Loucy (cell line): ENCODE data around the gene NAPSA.

Experiments used
- CTCF ChIP-seq: fragments of 200-600 bp; sonication (generic); conservative IDR thresholded peaks from 2 replicates; pipeline ENCODE4 v1.5.1; 2014; ENCODE audit warnings: mild to moderate bottlenecking, antibody characterized with exemption, low read length
- EZH2phosphoT487 ChIP-seq: fragments of 200-600 bp; IDR thresholded peaks from 2 replicates; pipeline ENCODE4 v1.6.1; 2018; ENCODE audit warnings: antibody characterized with exemption, mild to moderate bottlenecking, moderate library complexity, borderline replicate concordance

- TF ChIP-seq CTCF (no peak), EZH2phosphoT487 (no peak)
Measured at GRCh38 chr19:50321831-50322230, 43.6 kb downstream of the NAPSA start.
